ENCODE data around the gene TM4SF20.

The TM4SF20 gene

DNA sequence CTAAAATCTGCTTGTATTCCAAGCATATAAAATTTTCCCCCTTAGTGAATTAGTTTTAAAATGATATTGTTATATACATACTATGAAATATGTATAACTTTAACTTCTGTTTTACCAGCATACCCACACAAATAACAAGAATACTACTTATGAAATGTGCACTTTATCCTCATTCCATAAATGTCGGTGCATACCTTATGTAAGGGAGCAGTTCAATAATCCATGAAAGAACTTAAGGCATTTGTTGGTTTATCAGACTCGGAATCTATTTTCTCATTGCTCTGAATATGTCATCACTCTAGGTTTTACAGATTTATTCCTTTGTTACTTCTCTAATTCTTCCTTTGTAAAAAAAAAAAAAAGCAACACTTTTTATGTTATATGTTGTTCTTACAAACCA, 66.5 kb downstream of the TM4SF20 start:
- no peak for DNase-seq

All from SHP77 treated with DMSO at 0.1 percent for 48 hours (cell line).